K562 (cell line): ENCODE measurements around the gene NT5C3B. TPM values are rescaled to one million over a fixed set of nuclear protein-coding genes. Genes with fewer than 3 reads are reported as not detected.
A peak's percentile ranks its signal among the peaks of the same experiment; 100 is the strongest.

Source experiments
- CTBP1 ChIP-seq: fragments of 450-650 bp; IDR thresholded peaks from 2 replicates; pipeline ENCODE4 v1.6.1; 2016; ENCODE audit warnings: borderline replicate concordance
- CTCFL ChIP-seq: IDR thresholded peaks from 2 replicates; pipeline ENCODE4 v1.6.1; 2011; ENCODE audit warnings: borderline replicate concordance, low read depth, mild to moderate bottlenecking, moderate library complexity, low read length; ENCODE audit not compliant: insufficient read depth, poor library complexity, severe bottlenecking
- DIDO1 ChIP-seq: fragments of 450-650 bp; IDR thresholded peaks from 2 replicates; pipeline ENCODE4 v1.6.1; 2016; ENCODE audit warnings: low read depth, missing biosample characterization, missing genetic modification characterization
- ELF1 ChIP-seq: fragments of 200-800 bp; sonication (Bioruptor generic); IDR thresholded peaks from 2 replicates; pipeline ENCODE4 v1.6.1; 2016; ENCODE audit warnings: missing genetic modification characterization, missing compliant biosample characterization
- ETV1 ChIP-seq: fragments of 450-650 bp; conservative IDR thresholded peaks from 2 replicates; pipeline ENCODE4 v1.6.1; 2016; ENCODE audit warnings: missing genetic modification characterization, control low read depth, low read depth, missing compliant biosample characterization
- HCFC1 ChIP-seq: IDR thresholded peaks from 2 replicates; pipeline ENCODE4 v1.6.1; 2012; ENCODE audit warnings: low read depth, low read length, improper control_type of control experiment
- HDAC3 ChIP-seq: fragments of 450-650 bp; IDR thresholded peaks from 2 replicates; pipeline ENCODE4 v1.6.1; 2018; ENCODE audit warnings: borderline replicate concordance, mild to moderate bottlenecking, moderate library complexity; ENCODE audit not compliant: partially characterized antibody
- KLF16 ChIP-seq: IDR thresholded peaks from 2 replicates; pipeline ENCODE4 v1.6.1; 2016; ENCODE audit warnings: antibody characterized with exemption
- LEF1 ChIP-seq: fragments of 450-650 bp; IDR thresholded peaks from 2 replicates; pipeline ENCODE4 v1.6.1; 2016; ENCODE audit warnings: mild to moderate bottlenecking
- MAZ ChIP-seq, 2 experiments: fragments of 450-650 bp in 1 of 2; sonication (generic) in 1 of 2; formaldehyde crosslinking; IDR thresholded peaks in 1 of 2; conservative IDR thresholded peaks in 1 of 2; 2 replicates each; pipeline versions ENCODE4 v1.4.0 to v1.5.0; 2020; ENCODE audit warnings: mild to moderate bottlenecking in 1 of 2, missing genetic modification reagents in 1 of 2
- MED1 ChIP-seq: sonication (generic); formaldehyde crosslinking; IDR thresholded peaks from 2 replicates; pipeline ENCODE4 v1.8.1; 2023; ENCODE audit warnings: missing genetic modification reagents, borderline replicate concordance
- MEIS2 ChIP-seq: fragments of 450-650 bp; IDR thresholded peaks from 2 replicates; pipeline ENCODE4 v1.6.1; 2014; ENCODE audit warnings: mild to moderate bottlenecking; ENCODE audit not compliant: partially characterized antibody
- NFE2 ChIP-seq: IDR thresholded peaks from 2 replicates; pipeline ENCODE4 v1.6.1; 2014; ENCODE audit warnings: antibody characterized with exemption, low read depth
- NFIC ChIP-seq: fragments of 450-650 bp; IDR thresholded peaks from 2 replicates; pipeline ENCODE4 v1.6.1; 2017; ENCODE audit warnings: mild to moderate bottlenecking, inconsistent platforms
- NR0B1 ChIP-seq: fragments of 450-650 bp; IDR thresholded peaks from one replicate; pipeline ENCODE4 v1.6.1; 2018; ENCODE audit warnings: mild to moderate bottlenecking, moderate library complexity; ENCODE audit not compliant: partially characterized antibody
- PCBP1 ChIP-seq: fragments of 200-400 bp; formaldehyde crosslinking; IDR thresholded peaks from 2 replicates; pipeline ENCODE4 v1.6.1; 2018; ENCODE audit warnings: mild to moderate bottlenecking, low read depth, low read length; ENCODE audit not compliant: poor library complexity, severe bottlenecking
- RNF219 ChIP-seq: fragments of 250-450 bp; sonication (Bioruptor Pico); IDR thresholded peaks from 2 replicates; pipeline ENCODE4 v1.5.0; 2022; ENCODE audit warnings: mild to moderate bottlenecking
- SIN3A ChIP-seq, 2 experiments: fragments of 150-350 bp in 1 of 2; IDR thresholded peaks; 2 replicates each; pipeline ENCODE4 v1.6.1; 2011 to 2016; ENCODE audit warnings: borderline replicate concordance in 2 of 2, low read depth in 2 of 2, low read length in 2 of 2, mild to moderate bottlenecking in 2 of 2, moderate library complexity in 2 of 2; ENCODE audit not compliant: control insufficient read depth in 1 of 2
- SMARCA4 ChIP-seq: fragments of 450-650 bp; IDR thresholded peaks from 2 replicates; pipeline ENCODE4 v1.6.1; 2016
- SREBF1 ChIP-seq: fragments of 150-350 bp; IDR thresholded peaks from 2 replicates; pipeline ENCODE4 v1.6.1; 2014; ENCODE audit warnings: antibody characterized with exemption, low read depth, low read length, borderline replicate concordance
- STAT5B ChIP-seq: fragments of 250-450 bp; sonication (Bioruptor Pico); IDR thresholded peaks from 2 replicates; pipeline ENCODE4 v1.8.0; 2021; ENCODE audit warnings: mild to moderate bottlenecking, inconsistent platforms
- ZBTB17 ChIP-seq: fragments of 450-650 bp; formaldehyde crosslinking; IDR thresholded peaks from 2 replicates; pipeline ENCODE4 v1.4.0; 2020; ENCODE audit warnings: mild to moderate bottlenecking
- ZNF589 ChIP-seq: fragments of 200-800 bp; sonication (Bioruptor generic); IDR thresholded peaks from 2 replicates; pipeline ENCODE4 v1.6.1; 2016; ENCODE audit warnings: low read depth, missing genetic modification characterization, missing compliant biosample characterization
- polyA plus RNA-seq, 8 experiments: library from polyadenylated mRNA; depleted of rRNA in 4 of 8; stranded (reverse) in 5 of 8; unstranded in 3 of 8; fragments of >200 nt; fragmentation: Nextera tagmentation in 2 of 8; fragmentation: Illumina TruSeq in 1 of 8; extraction: Ambion mirVana in 2 of 8; extraction: Trizol in 1 of 8; gene quantifications; 2 replicates each; pipeline versions ENCODE4 v1.2.1 to v1.2.3, GENCODE V29; 2011 to 2014; ENCODE audit warnings: inconsistent platforms in 1 of 8, missing spikeins in 1 of 8
- total RNA-seq, 7 experiments: library from RNA; depleted of rRNA in 6 of 7; stranded (reverse); fragments of >200 nt in 6 of 7; fragmentation: Illumina TruSeq in 2 of 7; extraction: Trizol in 2 of 7; gene quantifications; 2 replicates each; pipeline versions ENCODE4 v1.2.1 to v1.2.3, GENCODE V29; 2011 to 2021; ENCODE audit warnings: low replicate concordance in 1 of 7

The NT5C3B gene
- total and polyA plus RNA-seq, 9 of the 15 experiments (the other 6 are each of a cell fraction or from before 2014, with no cell fraction given) = 2.0 to 166 (median 85.0) TPM

- TF ChIP-seq DIDO1 (no peak), CTBP1 (peak; percentile 96), ETV1 (peak; percentile 53), SMARCA4 (peak; percentile 75; the same call in 1 of the 2 replicates), PCBP1 (no peak), SIN3A (IDR thresholded peaks at IDR 0.05; ENCODE audit: borderline replicate concordance in 2 of 2, control insufficient read depth in 1 of 2, low read depth in 2 of 2, low read length in 2 of 2) (no peak), CTCFL (no peak), LEF1 (peak; percentile 63), MAZ (CRISPR knock-in tag; conservative IDR thresholded peaks at IDR 0.05 in 1 of 2, IDR thresholded peaks at IDR 0.05 in 1 of 2) (0 out of 4 replicates have a peak, but pooled peaks have one; percentile 28), MED1 (CRISPR knock-in tag) (no peak), ZBTB17 (CRISPR knock-in tag) (no peak), HCFC1 (no peak), KLF16 (peak; percentile 61), STAT5B (CRISPR knock-in tag) (no peak), MEIS2 (peak; percentile 35), NFE2 (no peak), SREBF1 (no peak), NFIC (peak; percentile 46; the same call in 1 of the 2 replicates), RNF219 (CRISPR knock-in tag) (no peak), NR0B1 (no peak), HDAC3 (no peak), ZNF589 (peak; percentile 70; the same call in 1 of the 2 replicates), ELF1 (tag) (peak; percentile 43)
These were observed 42.9 kb downstream of the NT5C3B start (continued) for GRCh38 chr17:41792845-41793783.
